Small intestine (tissue), 7 donors: ENCODE measurements around the gene CSTF2T. TPM values are rescaled to one million over a fixed set of nuclear protein-coding genes. Genes with fewer than 3 reads are reported as not detected.

ENCODE experiments used
- DNase-seq, 2 donors: peaks; one replicate each; pipeline versions ENCODE4 v3.0.0 to v3.0.0-alpha.2; 2013
- FAIRE-seq: peaks from 2 replicates; lab custom pipeline; 2012; peaks lifted over from hg19 to GRCh38; lab: Jason Lieb, UNC
- H3K27ac ChIP-seq, 3 donors: one replicate each; pipeline ENCODE4 v1.5.1; 2013; ENCODE audit warnings: low read length in 2 of 3, mild to moderate bottlenecking in 2 of 3, control low read depth in 1 of 3, inconsistent platforms in 1 of 3, low read depth in 1 of 3, moderate library complexity in 1 of 3
- H3K27me3 ChIP-seq, 3 donors: one replicate each; pipeline ENCODE4 v1.6.1; 2013; ENCODE audit warnings: low read length in 3 of 3, inconsistent platforms in 1 of 3; ENCODE audit not compliant: control insufficient read depth in 3 of 3, insufficient read depth in 3 of 3
- H3K36me3 ChIP-seq, 3 donors: one replicate each; pipeline ENCODE4 v1.6.1; 2013; ENCODE audit warnings: low read length in 3 of 3, inconsistent platforms in 1 of 3, low read depth in 1 of 3, mild to moderate bottlenecking in 1 of 3, moderate library complexity in 1 of 3; ENCODE audit not compliant: control insufficient read depth in 3 of 3, insufficient read depth in 2 of 3
- H3K4me1 ChIP-seq, 3 donors: one replicate each; pipeline ENCODE4 v1.6.1; 2013; ENCODE audit warnings: low read length in 2 of 3, inconsistent platforms in 1 of 3, low read depth in 1 of 3, mild to moderate bottlenecking in 1 of 3, moderate library complexity in 1 of 3; ENCODE audit not compliant: control insufficient read depth in 3 of 3, insufficient read depth in 2 of 3
- H3K4me3 ChIP-seq, 3 donors: one replicate each; pipeline ENCODE4 v1.5.1; 2013; ENCODE audit warnings: low read length in 3 of 3, control low read depth in 1 of 3, inconsistent platforms in 1 of 3, low read depth in 1 of 3, mild to moderate bottlenecking in 1 of 3, moderate library complexity in 1 of 3
- H3K9me3 ChIP-seq, 2 donors: one replicate each; pipeline ENCODE4 v1.6.1; 2013; ENCODE audit warnings: low read depth in 1 of 2, low read length in 1 of 2; ENCODE audit not compliant: control insufficient read depth in 2 of 2, insufficient read depth in 1 of 2
- WGBS, 3 donors: extraction: QIAGEN DNeasy Blood & Tissue Kit; methylation state at CpG; one replicate each; pipeline ENCODE4 v1.1.7; 2013; 5-methylcytosine and 5-hydroxymethylcytosine counted together
- polyA plus RNA-seq, 4 donors: library from polyadenylated mRNA; stranded (reverse) in 3 of 4; unstranded in 1 of 4; fragments of 200-250 nt in 3 of 4; fragments of 120-200 nt in 1 of 4; gene quantifications; one replicate each; pipeline versions ENCODE4 v1.2.1 to v1.2.3, GENCODE V29; 2013
- donor health status: healthy with polysubstance abuse.
- donor health status: control.
- donor health status: control.
- donor health status: Bipolar disorder and iron deficiency.
- donor health status: healthy.

Gene CSTF2T
- polyA plus RNA-seq, 4 donors: 4.9 to 24.0 (median 10.2) TPM

- Histone ChIP-seq H3K4me3 (no peak overlapping the region), H3K36me3 (no peaks in the 10 kb centered on the region), H3K9me3 (no peaks in the 10 kb centered on the region), H3K27ac (peak overlapping the region in 1 of 3 donors; percentile 45), H3K4me1 (no peaks in the 10 kb centered on the region), H3K27me3 (no peaks in the 10 kb centered on the region)
- no peak for DNase-seq
- 78 to 94% (median 93%) methylated on average over 5 of the region's 5 CpGs for WGBS, 3 donors
- no peak for FAIRE-seq
These were observed 8.5 kb upstream of the CSTF2T start for GRCh38 chr10:51707821-51708424.

GRCh38 chr10:51707392-51707791, 8.0 kb upstream of the CSTF2T start:
- FAIRE-seq (no peak), DNase-seq (no peak)
- H3K4me1 ChIP-seq: no peaks in the 10 kb centered on the region
- H3K4me3 ChIP-seq: no peak overlapping the region
- peak overlapping the region in 2 of 3 donors; percentile 32 to 66 for H3K27ac ChIP-seq
- no peaks in the 10 kb centered on the region for H3K27me3 ChIP-seq
- H3K36me3 ChIP-seq: no peaks in the 10 kb centered on the region
- WGBS, 3 donors: 82 to 93% (median 90%) methylated on average over 6 of the region's 6 CpGs
- no peaks in the 10 kb centered on the region for H3K9me3 ChIP-seq

GRCh38 chr10:51706225-51706624, 6.8 kb upstream of the CSTF2T start:
- H3K27me3 ChIP-seq: no peaks in the 10 kb centered on the region
- no peaks in the 10 kb centered on the region for H3K9me3 ChIP-seq
- DNase-seq: no peak
- H3K27ac ChIP-seq: no peak overlapping the region
- no peaks in the 10 kb centered on the region for H3K4me1 ChIP-seq
- WGBS, 3 donors: 70 to 88% (median 83%) methylated on average over 3 of the region's 3 CpGs
- no peaks in the 10 kb centered on the region for H3K36me3 ChIP-seq
- FAIRE-seq: no peak
- no peak overlapping the region for H3K4me3 ChIP-seq

- Histone ChIP-seq H3K27me3 (no peaks in the 10 kb centered on the region), H3K4me1 (no peaks in the 10 kb centered on the region), H3K4me3 (no peak overlapping the region), H3K27ac (no peak overlapping the region), H3K36me3 (no peaks in the 10 kb centered on the region), H3K9me3 (no peaks in the 10 kb centered on the region)
- DNase-seq (no peak), FAIRE-seq (no peak)
- 33 to 60% (median 41%) methylated on average over 3 of the region's 3 CpGs for WGBS, 3 donors
These were observed 6.4 kb upstream of the CSTF2T start for GRCh38 chr10:51705774-51706173.

DNA sequence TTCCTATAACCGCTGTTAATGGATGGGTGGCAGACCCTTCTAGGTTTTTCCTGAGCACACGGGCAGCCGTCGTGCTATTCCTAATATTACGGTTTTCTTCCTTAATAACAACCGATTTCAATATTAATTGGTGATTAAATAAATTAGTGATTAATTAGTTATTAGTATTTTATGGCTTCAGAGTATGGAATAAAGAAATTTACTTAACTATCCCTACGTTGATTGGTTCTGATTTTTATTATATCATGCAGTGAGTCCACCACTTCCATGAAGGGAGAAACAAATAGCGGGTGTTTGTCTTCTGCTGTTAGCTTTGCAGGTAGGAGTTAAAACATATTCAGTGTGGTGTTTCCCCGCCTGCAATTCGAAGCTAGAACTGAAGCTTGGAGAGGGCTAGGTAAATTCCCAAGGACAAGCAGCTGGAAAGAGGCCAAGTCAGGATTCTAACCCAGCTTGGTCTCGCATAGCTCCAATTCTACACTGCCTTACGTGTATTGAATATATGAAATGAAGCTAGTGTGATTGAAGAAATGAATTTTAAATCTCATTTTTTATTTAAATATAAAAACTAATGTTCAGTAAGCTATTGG, 928 bp upstream of the CSTF2T start:
- peak; percentile 28 to 70 for DNase-seq

GRCh38 chr10:51699145-51699474, 285 bp downstream of the CSTF2T start:
- WGBS, 3 donors: 0 to 1% (median 0%) methylated on average over 14 of the region's 14 CpGs
- Histone ChIP-seq H3K9me3 (no peaks in the 10 kb centered on the region), H3K27ac (peak overlapping the region; percentile 25 to 91 (median 81)), H3K4me3 (peak overlapping the region; percentile 53 to 82 (median 64)), H3K4me1 (peaks cover 14 to 19% (median 15%) of the 10 kb centered on the region in 3 donors), H3K27me3 (no peaks in the 10 kb centered on the region), H3K36me3 (peaks cover 0 to 12% (median 0%) of the 10 kb centered on the region in 3 donors)
- DNase-seq (no peak), FAIRE-seq (no peak)

More for the DNA sequence above, 928 bp upstream of the CSTF2T start:
- no peaks in the 10 kb centered on the region for H3K27me3 ChIP-seq
- 12 to 22% (median 15%) methylated on average over 12 of the region's 12 CpGs for WGBS, 3 donors
- no peak for FAIRE-seq
- H3K36me3 ChIP-seq: peaks cover 0 to 12% (median 0%) of the 10 kb centered on the region in 3 donors
- peaks cover 14 to 19% (median 15%) of the 10 kb centered on the region in 3 donors for H3K4me1 ChIP-seq
- peak overlapping the region; percentile 25 to 91 (median 81) for H3K27ac ChIP-seq
- peak overlapping the region in 2 of 3 donors; percentile 53 to 82 for H3K4me3 ChIP-seq
- no peaks in the 10 kb centered on the region for H3K9me3 ChIP-seq

DNA sequence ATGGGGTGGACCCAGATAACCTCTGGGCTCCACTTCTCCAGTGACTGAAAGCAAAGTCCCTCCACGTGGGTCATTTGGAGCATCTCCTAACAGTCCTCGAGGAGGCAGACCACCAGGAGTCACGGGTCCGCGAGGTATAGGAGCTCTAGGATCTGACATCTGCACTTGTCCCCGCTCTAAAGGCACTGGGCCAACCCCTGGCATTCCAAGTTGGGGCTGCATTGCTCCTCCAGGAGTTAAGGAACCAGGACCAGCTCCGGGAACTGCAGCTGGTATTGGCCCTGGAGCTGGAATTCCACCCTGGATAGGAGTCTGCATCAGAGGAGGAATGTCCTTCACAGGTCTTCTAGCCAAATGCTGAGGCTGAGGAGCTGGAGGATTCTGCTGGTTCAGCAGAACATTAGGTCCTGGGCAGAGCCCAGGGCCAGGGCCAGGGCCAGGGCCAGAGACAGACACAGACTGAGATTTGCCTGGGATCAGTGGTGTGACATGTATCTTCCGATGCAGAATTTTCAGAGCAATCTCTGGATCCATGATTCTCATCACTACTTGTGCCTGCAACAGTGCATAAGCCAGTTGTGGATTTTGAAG, 827 bp downstream of the CSTF2T start:
- 76 to 82% (median 77%) methylated on average over 8 of the region's 8 CpGs for WGBS, 3 donors
- Histone ChIP-seq H3K4me3 (peak overlapping the region; percentile 53 to 82 (median 64)), H3K9me3 (no peaks in the 10 kb centered on the region), H3K4me1 (peaks cover 14 to 19% (median 15%) of the 10 kb centered on the region in 3 donors), H3K36me3 (peaks cover 0 to 12% (median 0%) of the 10 kb centered on the region in 3 donors), H3K27ac (peak overlapping the region in 1 of 3 donors; percentile 91), H3K27me3 (no peaks in the 10 kb centered on the region)
- DNase-seq (no peak), FAIRE-seq (no peak)

GRCh38 chr10:51696251-51696650, 3.1 kb downstream of the CSTF2T start:
- Histone ChIP-seq H3K27ac (no peak overlapping the region), H3K36me3 (peaks cover 0 to 12% (median 0%) of the 10 kb centered on the region in 3 donors), H3K4me1 (peaks cover 14 to 19% (median 15%) of the 10 kb centered on the region in 3 donors), H3K9me3 (no peaks in the 10 kb centered on the region), H3K27me3 (no peaks in the 10 kb centered on the region), H3K4me3 (no peak overlapping the region)
- 63 to 69% (median 65%) methylated on average over 1 of the region's 1 CpG for WGBS, 3 donors
- DNase-seq (no peak), FAIRE-seq (no peak)
